OCI-LY1 (cell line): ENCODE measurements around the gene PRSS2.

Source experiments
- EZH2 ChIP-seq: fragments of 200-600 bp; sonication (generic), shearing (Covaris generic); IDR thresholded peaks from 2 replicates; pipeline ENCODE4 v1.8.0; 2017; ENCODE audit warnings: borderline replicate concordance, mixed run types, mild to moderate bottlenecking, antibody characterized with exemption, low read length, moderate library complexity, mixed read lengths
- TF ChIP-seq, protein P1 (sequence below): fragments of 200-600 bp; sonication (generic), shearing (Covaris generic); IDR thresholded peaks from 2 replicates; pipeline ENCODE4 v1.5.1; 2017; ENCODE audit warnings: mild to moderate bottlenecking, antibody characterized with exemption, low read length, moderate library complexity, mixed read lengths

DNA sequence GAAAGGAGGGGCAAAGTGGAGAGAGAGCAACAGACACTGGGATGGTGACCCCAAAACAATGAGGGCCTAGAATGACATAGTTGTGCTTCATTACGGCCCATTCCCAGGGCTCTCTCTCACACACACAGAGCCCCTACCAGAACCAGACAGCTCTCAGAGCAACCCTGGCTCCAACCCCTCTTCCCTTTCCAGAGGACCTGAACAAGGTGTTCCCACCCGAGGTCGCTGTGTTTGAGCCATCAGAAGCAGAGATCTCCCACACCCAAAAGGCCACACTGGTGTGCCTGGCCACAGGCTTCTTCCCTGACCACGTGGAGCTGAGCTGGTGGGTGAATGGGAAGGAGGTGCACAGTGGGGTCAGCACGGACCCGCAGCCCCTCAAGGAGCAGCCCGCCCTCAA lies 20.7 kb downstream of the PRSS2 start:
- TF ChIP-seq, protein P1, sequence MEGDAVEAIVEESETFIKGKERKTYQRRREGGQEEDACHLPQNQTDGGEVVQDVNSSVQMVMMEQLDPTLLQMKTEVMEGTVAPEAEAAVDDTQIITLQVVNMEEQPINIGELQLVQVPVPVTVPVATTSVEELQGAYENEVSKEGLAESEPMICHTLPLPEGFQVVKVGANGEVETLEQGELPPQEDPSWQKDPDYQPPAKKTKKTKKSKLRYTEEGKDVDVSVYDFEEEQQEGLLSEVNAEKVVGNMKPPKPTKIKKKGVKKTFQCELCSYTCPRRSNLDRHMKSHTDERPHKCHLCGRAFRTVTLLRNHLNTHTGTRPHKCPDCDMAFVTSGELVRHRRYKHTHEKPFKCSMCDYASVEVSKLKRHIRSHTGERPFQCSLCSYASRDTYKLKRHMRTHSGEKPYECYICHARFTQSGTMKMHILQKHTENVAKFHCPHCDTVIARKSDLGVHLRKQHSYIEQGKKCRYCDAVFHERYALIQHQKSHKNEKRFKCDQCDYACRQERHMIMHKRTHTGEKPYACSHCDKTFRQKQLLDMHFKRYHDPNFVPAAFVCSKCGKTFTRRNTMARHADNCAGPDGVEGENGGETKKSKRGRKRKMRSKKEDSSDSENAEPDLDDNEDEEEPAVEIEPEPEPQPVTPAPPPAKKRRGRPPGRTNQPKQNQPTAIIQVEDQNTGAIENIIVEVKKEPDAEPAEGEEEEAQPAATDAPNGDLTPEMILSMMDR: no peak
- no peak for TF ChIP-seq EZH2
